GM18508 (cell line): ENCODE results near the gene CSNK1A1.
"Not testable (repeated sequence)": the region's sequence is repeated elsewhere in the genome, so short reads cannot be mapped to it uniquely, and the experiment has no call there.

Experiments
- ATAC-seq: cut with Tn5 transposase; IDR thresholded peaks from one replicate; pipeline ENCODE4 v1.9.1; 2021; ENCODE audit warnings: moderate number of reproducible peaks; ENCODE audit not compliant: insufficient read depth, unreplicated experiment

The CSNK1A1 gene

GRCh38 chr5:149551227-149552037 is at the start of gene CSNK1A1:
CSNK1A1 (minus strand) TSS chr5:149551439; CDS start chr5:149550964, 475 bp downstream.
- peak; percentile 76 for ATAC-seq

- ATAC-seq, result no peak
Observed at GRCh38 chr5:149600932-149601331, 49.7 kb upstream of the CSNK1A1 start.

GRCh38 chr5:149599375-149599774 is 48.1 kb upstream of the CSNK1A1 start:
- ATAC-seq, result no peak

GRCh38 chr5:149598966-149599365 is 47.7 kb upstream of the CSNK1A1 start:
- ATAC-seq, result no peak

- ATAC-seq, result not testable (repeated sequence)
Observed at GRCh38 chr5:149598234-149598633, 47.0 kb upstream of the CSNK1A1 start.

GRCh38 chr5:149597618-149598017 is 46.4 kb upstream of the CSNK1A1 start:
- ATAC-seq, result no peak

GRCh38 chr5:149596712-149597111 is 45.5 kb upstream of the CSNK1A1 start:
- ATAC-seq, result no peak

- ATAC-seq, result not testable (repeated sequence)
Observed at GRCh38 chr5:149595105-149595504, 43.9 kb upstream of the CSNK1A1 start.

- no peak for ATAC-seq
Observed at GRCh38 chr5:149594206-149594895, 43.1 kb upstream of the CSNK1A1 start.

GRCh38 chr5:149593370-149593769 is 42.1 kb upstream of the CSNK1A1 start:
- no peak for ATAC-seq

- no peak for ATAC-seq
Observed at GRCh38 chr5:149588936-149589335, 37.7 kb upstream of the CSNK1A1 start.

- ATAC-seq, result no peak
Observed at GRCh38 chr5:149586708-149587318, 35.6 kb upstream of the CSNK1A1 start.

GRCh38 chr5:149585910-149586309 is 34.7 kb upstream of the CSNK1A1 start:
- no peak for ATAC-seq

- no peak for ATAC-seq
Observed at GRCh38 chr5:149584121-149584520, 32.9 kb upstream of the CSNK1A1 start.

GRCh38 chr5:149583394-149583793 is 32.2 kb upstream of the CSNK1A1 start:
- ATAC-seq, result no peak

GRCh38 chr5:149581931-149582768 is 30.9 kb upstream of the CSNK1A1 start:
- no peak for ATAC-seq

- ATAC-seq, result no peak
Observed at GRCh38 chr5:149581192-149581861, 30.1 kb upstream of the CSNK1A1 start, which contains the start of gene ARHGEF37. ARHGEF37 (plus strand) TSS chr5:149581498; CDS start chr5:149597770, 16,272 bp downstream.

GRCh38 chr5:149580808-149581191 is 29.6 kb upstream of the CSNK1A1 start:
- ATAC-seq, result no peak

GRCh38 chr5:149578896-149579295 is 27.7 kb upstream of the CSNK1A1 start:
- no peak for ATAC-seq

GRCh38 chr5:149576021-149576420 is 24.8 kb upstream of the CSNK1A1 start:
- no peak for ATAC-seq
